Calu3 (cell line): ENCODE data around the gene SHANK2. TPM values are rescaled to one million over a fixed set of nuclear protein-coding genes. Genes with fewer than 3 reads are reported as not detected.
A peak's percentile ranks its signal among the peaks of the same experiment; 100 is the strongest.

Source experiments
- BruUV-seq: library from RNA; stranded (reverse); fragments of 400-500 nt; replicated peaks from 2 replicates; lab custom pipeline; 2021; lab: Mats Ljungman, UMichigan
- CTCF ChIA-PET: fragments of 300-600 bp; sonication (Branson Sonifier 250); formaldehyde crosslinking; loops from one replicate; lab custom pipeline; 2022; ENCODE audit warnings: antibody characterized with exemption; lab: Charles Lee
- DNase-seq: peaks from one replicate; pipeline ENCODE4 v3.0.0; 2022
- H3K27ac Mint-ChIP-seq: one replicate; pipeline ENCODE4 v1.8.0; 2022; ENCODE audit warnings: mixed read lengths; ENCODE audit not compliant: unreplicated experiment
- H3K27me3 Mint-ChIP-seq: one replicate; pipeline ENCODE4 v1.8.0; 2022; ENCODE audit warnings: mixed read lengths; ENCODE audit not compliant: unreplicated experiment
- H3K36me3 Mint-ChIP-seq: one replicate; pipeline ENCODE4 v1.8.0; 2022; ENCODE audit warnings: mild to moderate bottlenecking, moderate library complexity, mixed read lengths; ENCODE audit not compliant: insufficient read depth, unreplicated experiment
- H3K4me1 Mint-ChIP-seq: one replicate; pipeline ENCODE4 v1.8.0; 2022; ENCODE audit warnings: mild to moderate bottlenecking, low read depth, mixed read lengths; ENCODE audit not compliant: unreplicated experiment
- H3K4me3 Mint-ChIP-seq: one replicate; pipeline ENCODE4 v1.8.0; 2022; ENCODE audit warnings: mild to moderate bottlenecking, low read depth, moderate library complexity, mixed read lengths; ENCODE audit not compliant: unreplicated experiment
- H3K9me3 Mint-ChIP-seq: one replicate; pipeline ENCODE4 v1.8.0; 2022; ENCODE audit warnings: low read depth, mixed read lengths; ENCODE audit not compliant: unreplicated experiment
- CTCF ChIP-seq: fragments of 200-600 bp; IDR thresholded peaks from one replicate; pipeline ENCODE4 v1.8.0; 2022; ENCODE audit warnings: antibody characterized with exemption; ENCODE audit not compliant: unreplicated experiment
- intact Hi-C: fragments of 100-400 bp; cut with micrococcal nuclease; formaldehyde crosslinking; loops from one replicate; pipeline ENCODE4 v1.10.0; 2022; ENCODE audit not compliant: unreplicated experiment
- total RNA-seq: library from RNA; stranded (reverse); gene quantifications from 2 replicates; pipeline ENCODE4 v1.2.3, GENCODE V29; 2022

Gene SHANK2
- total RNA-seq, 1 experiment from 2014 or later: 118 TPM

- CTCF ChIA-PET: no interaction called here
- H3K9me3 Mint-ChIP-seq: no peaks in the 10 kb centered on the region
These were observed 49.8 kb downstream of the SHANK2 start for GRCh38 chr11:71202598-71202944.

More at GRCh38 chr11:71202598-71202944, 49.8 kb downstream of the SHANK2 start:
- intact Hi-C loops: no loop called here
- TF ChIP-seq CTCF: no peak
- Mint-ChIP-seq H3K4me3 (no peak overlapping the region), H3K36me3 (peaks cover 8% of the 10 kb centered on the region), H3K27me3 (no peaks in the 10 kb centered on the region), H3K27ac (peak overlapping the region; percentile 35), H3K4me1 (peaks cover 25% of the 10 kb centered on the region)
- no peak for DNase-seq
- no TSS peak for BruUV-seq

Other genes with a start within 250 kb of the SHANK2 start
- gene DHCR7, start 195.8 kb upstream of the SHANK2 start, total RNA-seq: 185 and 211 TPM in 2 replicates
- 79.7 and 91.1 TPM in 2 replicates for gene NADSYN1, start 200.6 kb upstream of the SHANK2 start, total RNA-seq